ENCODE measurements around the gene PCDHGB1.
"Not testable (repeated sequence)": the region's sequence is repeated elsewhere in the genome, so short reads cannot be mapped to it uniquely, and the experiment has no call there.

PCDHGB1 gene

GRCh38 chr5:141338538-141339306 is 11.2 kb upstream of the PCDHGB1 start, which contains the start of gene PCDHGA2:
Gene PCDHGA2 (plus strand): TSS chr5:141338760.
- peak; percentile 73 for TF ChIP-seq CTCF (IDR thresholded peaks at IDR 0.05)
- TF ChIP-seq ZFX (IDR thresholded peaks at IDR 0.05; ENCODE audit: borderline replicate concordance), result no peak
- no peak within 1 kb of the TSS for H3K27ac ChIP-seq

- H3K27ac ChIP-seq, result not testable (repeated sequence)
Measured at GRCh38 chr5:141340781-141341354, 9.0 kb upstream of the PCDHGB1 start.

- no peak overlapping the region for H3K27ac ChIP-seq
- TF ChIP-seq ZFX (IDR thresholded peaks at IDR 0.05; ENCODE audit: borderline replicate concordance) (no peak), CTCF (IDR thresholded peaks at IDR 0.05) (no peak)
Measured at GRCh38 chr5:141342773-141343172, 7.1 kb upstream of the PCDHGB1 start.

GRCh38 chr5:141343242-141343952 is 6.5 kb upstream of the PCDHGB1 start, which contains the start of gene PCDHGA3:
Gene PCDHGA3 (plus strand): TSS chr5:141343829. CDS start chr5:141344034, 205 bp downstream.
- H3K27ac ChIP-seq, result 0 out of 2 replicates have a peak within 1 kb of the TSS, but pooled peaks have one; percentile 7
- no peak for TF ChIP-seq ZFX (IDR thresholded peaks at IDR 0.05; ENCODE audit: borderline replicate concordance)
- peak; percentile 74 for TF ChIP-seq CTCF (IDR thresholded peaks at IDR 0.05)

- TF ChIP-seq ZFX (IDR thresholded peaks at IDR 0.05; ENCODE audit: borderline replicate concordance) (no peak), CTCF (IDR thresholded peaks at IDR 0.05) (peak; percentile 52)
- H3K27ac ChIP-seq, result 0 out of 2 replicates have a peak overlapping the region, but pooled peaks have one; percentile 7
Measured at GRCh38 chr5:141343953-141344463, 5.9 kb upstream of the PCDHGB1 start.

- TF ChIP-seq ZFX (IDR thresholded peaks at IDR 0.05; ENCODE audit: borderline replicate concordance) (no peak), CTCF (IDR thresholded peaks at IDR 0.05) (0 out of 2 replicates have a peak, but pooled peaks have one; percentile 11)
- no peak overlapping the region for H3K27ac ChIP-seq
Measured at GRCh38 chr5:141345327-141345726, 4.6 kb upstream of the PCDHGB1 start.

- not testable (repeated sequence) for H3K27ac ChIP-seq
Measured at GRCh38 chr5:141346017-141346416, 3.9 kb upstream of the PCDHGB1 start.

GRCh38 chr5:141351591-141351990 is 1.7 kb downstream of the PCDHGB1 start:
- no peak overlapping the region for H3K27ac ChIP-seq
- TF ChIP-seq ZFX (IDR thresholded peaks at IDR 0.05; ENCODE audit: borderline replicate concordance), result no peak
- no peak for TF ChIP-seq CTCF (IDR thresholded peaks at IDR 0.05)
